ENCODE results near the gene SLC9A9.

DNA sequence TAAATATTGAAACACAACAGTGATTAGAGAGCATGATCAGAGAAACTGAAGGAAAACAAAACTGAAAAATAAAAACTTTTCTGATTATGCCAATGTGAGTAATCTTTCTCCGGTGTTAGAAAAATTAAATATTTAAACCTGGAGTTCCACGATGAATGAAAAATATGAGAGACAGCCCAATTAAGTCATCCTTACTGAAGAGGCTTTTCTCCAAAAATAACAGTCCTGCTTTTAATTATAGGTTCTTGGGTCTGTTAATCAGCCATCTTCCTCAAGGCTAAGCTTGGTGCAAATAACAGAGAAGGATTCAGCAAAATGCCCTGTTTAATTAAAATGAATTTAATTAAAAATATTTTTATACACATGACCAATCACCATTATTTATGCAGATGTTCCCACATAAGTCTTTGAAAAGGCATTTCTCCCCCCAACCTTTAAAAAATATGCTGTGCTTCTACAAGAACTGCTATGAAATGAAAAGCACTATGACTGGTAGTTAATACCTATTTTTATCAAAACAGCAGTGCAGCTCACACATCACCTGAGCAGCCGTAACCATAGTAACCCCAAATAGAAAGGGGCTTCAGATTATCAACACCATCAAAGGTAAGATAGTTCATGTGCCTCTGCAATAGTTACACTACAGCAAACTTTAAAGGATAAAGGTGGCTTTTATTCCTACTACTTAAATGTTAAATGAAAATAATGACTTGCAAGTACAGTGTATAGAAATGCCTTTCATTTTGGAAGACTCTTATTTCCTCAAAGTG, 175.7 kb downstream of the SLC9A9 start:
- TF ChIP-seq, protein P1, sequence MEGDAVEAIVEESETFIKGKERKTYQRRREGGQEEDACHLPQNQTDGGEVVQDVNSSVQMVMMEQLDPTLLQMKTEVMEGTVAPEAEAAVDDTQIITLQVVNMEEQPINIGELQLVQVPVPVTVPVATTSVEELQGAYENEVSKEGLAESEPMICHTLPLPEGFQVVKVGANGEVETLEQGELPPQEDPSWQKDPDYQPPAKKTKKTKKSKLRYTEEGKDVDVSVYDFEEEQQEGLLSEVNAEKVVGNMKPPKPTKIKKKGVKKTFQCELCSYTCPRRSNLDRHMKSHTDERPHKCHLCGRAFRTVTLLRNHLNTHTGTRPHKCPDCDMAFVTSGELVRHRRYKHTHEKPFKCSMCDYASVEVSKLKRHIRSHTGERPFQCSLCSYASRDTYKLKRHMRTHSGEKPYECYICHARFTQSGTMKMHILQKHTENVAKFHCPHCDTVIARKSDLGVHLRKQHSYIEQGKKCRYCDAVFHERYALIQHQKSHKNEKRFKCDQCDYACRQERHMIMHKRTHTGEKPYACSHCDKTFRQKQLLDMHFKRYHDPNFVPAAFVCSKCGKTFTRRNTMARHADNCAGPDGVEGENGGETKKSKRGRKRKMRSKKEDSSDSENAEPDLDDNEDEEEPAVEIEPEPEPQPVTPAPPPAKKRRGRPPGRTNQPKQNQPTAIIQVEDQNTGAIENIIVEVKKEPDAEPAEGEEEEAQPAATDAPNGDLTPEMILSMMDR (IDR thresholded peaks at IDR 0.05) = no peak
- no peak for TF ChIP-seq POLR2A (IDR thresholded peaks at IDR 0.05)
